ENCODE results near the gene ERC2. TPM values are rescaled to one million over a fixed set of nuclear protein-coding genes. Genes with fewer than 3 reads are reported as not detected.

ERC2 gene
- total and polyA plus RNA-seq, 11 donors: 0.16 to 3.8 (median 1.6) TPM

DNA sequence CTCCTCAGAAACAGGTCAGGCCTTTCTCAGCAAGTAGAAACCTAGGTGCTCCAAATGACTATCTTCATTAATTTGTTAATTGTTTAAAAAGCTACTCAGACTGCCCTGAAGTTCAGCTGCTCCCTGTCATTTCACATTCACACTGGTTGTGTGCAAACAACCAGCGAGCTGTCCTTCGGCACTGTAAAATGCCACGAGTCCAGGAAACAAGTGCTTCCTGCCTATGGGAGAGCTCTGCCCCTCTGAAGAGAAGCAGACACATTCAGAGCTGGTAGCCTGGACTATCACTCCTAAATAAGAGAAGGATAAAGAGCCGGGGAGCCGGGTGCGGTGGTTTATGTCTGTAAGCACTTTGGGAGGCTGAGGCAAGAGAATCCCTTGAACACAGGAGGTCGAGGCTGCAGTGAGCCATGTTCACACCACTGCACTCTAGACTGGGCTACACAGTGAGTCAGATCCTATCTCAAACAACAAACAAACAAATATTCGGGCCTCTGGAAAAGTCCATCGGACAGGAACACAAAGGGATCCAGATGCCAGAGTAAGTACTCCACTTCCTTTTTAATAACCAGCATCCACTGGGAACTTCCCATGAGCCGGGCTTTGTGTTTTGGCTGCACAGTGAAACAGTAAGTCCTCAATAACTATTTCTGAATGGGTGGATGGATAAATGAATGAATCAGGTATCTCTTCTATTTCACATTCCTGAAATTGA is 866.7 kb downstream of the ERC2 start:
- ATAC-seq (no peak), DNase-seq (no peak)
- peaks cover 0 to 6% (median 0%) of the 10 kb centered on the region in 9 donors for H3K27me3 ChIP-seq
- H3K4me3 ChIP-seq: no peak overlapping the region
- intact Hi-C loops (cut with DNase I): no loop called here
- H3K9me3 ChIP-seq: no peaks in the 10 kb centered on the region
- no peak overlapping the region for H3K27ac ChIP-seq
- 41 to 58% (median 53%) methylated on average over 10 of the region's 10 CpGs for WGBS, 4 donors
- no peaks in the 10 kb centered on the region for H3K36me3 ChIP-seq
- no peaks in the 10 kb centered on the region for H3K4me1 ChIP-seq
- no peak for TF ChIP-seq POLR2A (IDR thresholded peaks at IDR 0.05)

DNA sequence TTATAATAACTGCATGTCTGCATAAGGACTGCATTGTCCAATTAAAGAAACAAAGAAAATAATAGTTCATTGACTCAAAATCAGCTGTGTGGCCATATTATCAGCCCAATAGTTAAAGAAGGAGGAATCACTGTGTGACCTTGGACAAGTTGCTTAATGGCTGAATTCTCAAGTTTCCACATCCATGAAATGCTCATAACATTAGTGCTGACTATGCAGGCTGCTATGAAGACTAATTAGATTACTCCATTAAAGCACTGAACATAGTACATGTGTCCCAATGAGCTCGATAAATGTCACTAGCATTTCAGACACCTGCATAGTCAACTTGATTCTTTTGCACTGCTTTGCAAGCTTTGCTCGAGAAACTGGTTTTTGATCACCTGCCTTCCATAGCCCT is 870.0 kb downstream of the ERC2 start:
- DNase-seq: no peak
- 77 to 93% (median 87%) methylated on average over 2 of the region's 2 CpGs for WGBS, 4 donors
- H3K4me3 ChIP-seq: no peak overlapping the region
- H3K9me3 ChIP-seq: peaks cover 0 to 4% (median 0%) of the 10 kb centered on the region in 12 donors
- H3K4me1 ChIP-seq: no peaks in the 10 kb centered on the region
- TF ChIP-seq POLR2A (IDR thresholded peaks at IDR 0.05): no peak
- TF ChIP-seq, protein P1, sequence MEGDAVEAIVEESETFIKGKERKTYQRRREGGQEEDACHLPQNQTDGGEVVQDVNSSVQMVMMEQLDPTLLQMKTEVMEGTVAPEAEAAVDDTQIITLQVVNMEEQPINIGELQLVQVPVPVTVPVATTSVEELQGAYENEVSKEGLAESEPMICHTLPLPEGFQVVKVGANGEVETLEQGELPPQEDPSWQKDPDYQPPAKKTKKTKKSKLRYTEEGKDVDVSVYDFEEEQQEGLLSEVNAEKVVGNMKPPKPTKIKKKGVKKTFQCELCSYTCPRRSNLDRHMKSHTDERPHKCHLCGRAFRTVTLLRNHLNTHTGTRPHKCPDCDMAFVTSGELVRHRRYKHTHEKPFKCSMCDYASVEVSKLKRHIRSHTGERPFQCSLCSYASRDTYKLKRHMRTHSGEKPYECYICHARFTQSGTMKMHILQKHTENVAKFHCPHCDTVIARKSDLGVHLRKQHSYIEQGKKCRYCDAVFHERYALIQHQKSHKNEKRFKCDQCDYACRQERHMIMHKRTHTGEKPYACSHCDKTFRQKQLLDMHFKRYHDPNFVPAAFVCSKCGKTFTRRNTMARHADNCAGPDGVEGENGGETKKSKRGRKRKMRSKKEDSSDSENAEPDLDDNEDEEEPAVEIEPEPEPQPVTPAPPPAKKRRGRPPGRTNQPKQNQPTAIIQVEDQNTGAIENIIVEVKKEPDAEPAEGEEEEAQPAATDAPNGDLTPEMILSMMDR (IDR thresholded peaks at IDR 0.05): no peak
- no peaks in the 10 kb centered on the region for H3K36me3 ChIP-seq
- no peak overlapping the region for H3K27ac ChIP-seq
- intact Hi-C loops (cut with DNase I): no loop called here
- H3K27me3 ChIP-seq: peaks cover 0 to 10% (median 0%) of the 10 kb centered on the region in 9 donors
- no peak for ATAC-seq

DNA sequence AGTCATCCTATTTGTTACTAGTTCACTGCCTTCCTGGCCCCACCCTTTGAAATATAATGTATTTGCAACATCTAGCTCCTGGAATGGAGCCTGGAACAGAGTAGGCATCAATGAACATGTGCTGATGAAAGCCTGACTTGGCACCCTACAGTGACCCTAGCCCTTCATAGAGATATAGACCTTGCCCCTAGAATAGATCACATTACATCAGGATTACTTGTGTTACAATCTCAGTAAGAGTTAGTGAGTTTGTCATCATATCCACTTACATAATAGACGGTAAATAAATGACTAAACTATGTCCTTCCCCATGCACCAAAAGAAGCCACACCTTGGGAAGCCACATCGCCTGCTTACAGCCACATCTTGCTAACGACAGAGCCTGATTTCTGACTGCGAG is 870.6 kb downstream of the ERC2 start:
- H3K4me1 ChIP-seq: no peaks in the 10 kb centered on the region
- H3K4me3 ChIP-seq: no peak overlapping the region
- peaks cover 0 to 8% (median 0%) of the 10 kb centered on the region in 9 donors for H3K27me3 ChIP-seq
- H3K27ac ChIP-seq: no peak overlapping the region
- DNase-seq (no peak), ATAC-seq (no peak)
- TF ChIP-seq POLR2A (IDR thresholded peaks at IDR 0.05): no peak
- intact Hi-C loops (cut with DNase I): no loop called here
- no peaks in the 10 kb centered on the region for H3K36me3 ChIP-seq
- 89 to 95% (median 91%) methylated on average over 4 of the region's 4 CpGs for WGBS, 4 donors
- H3K9me3 ChIP-seq: peaks cover 0 to 4% (median 0%) of the 10 kb centered on the region in 12 donors

GRCh38 chr3:55596212-55596611 is 872.1 kb downstream of the ERC2 start:
- H3K36me3 ChIP-seq: no peaks in the 10 kb centered on the region
- no peak for DNase-seq
- no peaks in the 10 kb centered on the region for H3K4me1 ChIP-seq
- no peak overlapping the region for H3K27ac ChIP-seq
- intact Hi-C loops (cut with DNase I): no loop called here
- no peak for ATAC-seq
- WGBS, 4 donors: 84 to 93% (median 86%) methylated on average over 2 of the region's 2 CpGs
- H3K27me3 ChIP-seq: peaks cover 0 to 3% (median 0%) of the 10 kb centered on the region in 9 donors
- TF ChIP-seq, protein P1 (IDR thresholded peaks at IDR 0.05): no peak
- no peak for TF ChIP-seq POLR2A (IDR thresholded peaks at IDR 0.05)
- peaks cover 0 to 4% (median 0%) of the 10 kb centered on the region in 12 donors for H3K9me3 ChIP-seq
- H3K4me3 ChIP-seq: no peak overlapping the region

- H3K27ac ChIP-seq: no peak overlapping the region
- 79 to 85% (median 83%) methylated on average over 4 of the region's 4 CpGs for WGBS, 4 donors
- intact Hi-C loops (cut with DNase I): no loop called here
Observed at GRCh38 chr3:55595420-55595819, 872.8 kb downstream of the ERC2 start.

More at GRCh38 chr3:55595420-55595819, 872.8 kb downstream of the ERC2 start:
- DNase-seq (no peak), ATAC-seq (no peak)
- TF ChIP-seq, protein P1 (IDR thresholded peaks at IDR 0.05): no peak
- TF ChIP-seq POLR2A (IDR thresholded peaks at IDR 0.05): no peak
- no peaks in the 10 kb centered on the region for H3K4me1 ChIP-seq
- H3K9me3 ChIP-seq: peaks cover 0 to 4% (median 0%) of the 10 kb centered on the region in 12 donors
- peaks cover 0 to 3% (median 0%) of the 10 kb centered on the region in 9 donors for H3K27me3 ChIP-seq
- no peak overlapping the region for H3K4me3 ChIP-seq
- H3K36me3 ChIP-seq: no peaks in the 10 kb centered on the region

All from heart left ventricle (tissue), 16 donors.